K562 (cell line): ENCODE data around the gene KIAA0040. TPM values are rescaled to one million over a fixed set of nuclear protein-coding genes. Genes with fewer than 3 reads are reported as not detected.

Source experiments
- ATF7 ChIP-seq: fragments of 450-650 bp; IDR thresholded peaks from 2 replicates; pipeline ENCODE4 v1.7.1; 2014; ENCODE audit warnings: mild to moderate bottlenecking, moderate library complexity
- DDX20 ChIP-seq: fragments of 450-650 bp; IDR thresholded peaks from 2 replicates; pipeline ENCODE4 v1.6.1; 2016; ENCODE audit warnings: missing genetic modification characterization, low read depth, mild to moderate bottlenecking, missing compliant biosample characterization, moderate library complexity
- KDM1A ChIP-seq, 2 experiments: fragments of 450-650 bp; IDR thresholded peaks; 2 replicates each; pipeline ENCODE4 v1.6.1; 2016; ENCODE audit warnings: mild to moderate bottlenecking in 2 of 2
- MTF1 ChIP-seq: fragments of 250-450 bp; sonication (Bioruptor Pico); IDR thresholded peaks from 2 replicates; pipeline ENCODE4 v1.9.0; 2021; ENCODE audit warnings: moderate library complexity, mild to moderate bottlenecking, inconsistent platforms, borderline replicate concordance
- NRF1 ChIP-seq, 2 experiments: fragments of 450-650 bp; IDR thresholded peaks in 1 of 2; conservative IDR thresholded peaks in 1 of 2; 2 replicates each; pipeline ENCODE4 v1.6.1; 2014; ENCODE audit warnings: mild to moderate bottlenecking in 2 of 2
- PHF21A ChIP-seq: fragments of 450-650 bp; IDR thresholded peaks from 2 replicates; pipeline ENCODE4 v1.6.1; 2017; ENCODE audit warnings: low read depth, borderline replicate concordance
- ZNF134 ChIP-seq: fragments of 250-450 bp; sonication (Bioruptor Pico); conservative IDR thresholded peaks from 2 replicates; pipeline ENCODE4 v1.4.0; 2020
- ZNF274 ChIP-seq: IDR thresholded peaks from 2 replicates; pipeline ENCODE4 v1.6.1; 2011; ENCODE audit warnings: low read depth, mild to moderate bottlenecking, low read length, moderate library complexity, borderline replicate concordance
- ZNF830 ChIP-seq: fragments of 250-450 bp; sonication (Bioruptor Pico); IDR thresholded peaks from 2 replicates; pipeline ENCODE4 v1.5.0; 2021; ENCODE audit warnings: mild to moderate bottlenecking
- polyA plus RNA-seq, 8 experiments: library from polyadenylated mRNA; depleted of rRNA in 4 of 8; stranded (reverse) in 5 of 8; unstranded in 3 of 8; fragments of >200 nt; fragmentation: Nextera tagmentation in 2 of 8; fragmentation: Illumina TruSeq in 1 of 8; extraction: Ambion mirVana in 2 of 8; extraction: Trizol in 1 of 8; gene quantifications; 2 replicates each; pipeline versions ENCODE4 v1.2.1 to v1.2.3, GENCODE V29; 2011 to 2014; ENCODE audit warnings: inconsistent platforms in 1 of 8, missing spikeins in 1 of 8
- total RNA-seq, 7 experiments: library from RNA; depleted of rRNA in 6 of 7; stranded (reverse); fragments of >200 nt in 6 of 7; fragmentation: Illumina TruSeq in 2 of 7; extraction: Trizol in 2 of 7; gene quantifications; 2 replicates each; pipeline versions ENCODE4 v1.2.1 to v1.2.3, GENCODE V29; 2011 to 2021; ENCODE audit warnings: low replicate concordance in 1 of 7
- TF ChIP-seq, protein P1 (sequence below): sonication (generic); formaldehyde crosslinking; IDR thresholded peaks from 2 replicates; pipeline ENCODE4 v1.8.0; 2023; ENCODE audit warnings: mild to moderate bottlenecking, missing genetic modification reagents
- TF ChIP-seq, protein P2 (sequence below), 2 experiments: fragments of 450-650 bp in 1 of 2; sonication (generic) in 1 of 2; formaldehyde crosslinking in 1 of 2; IDR thresholded peaks; 2 replicates each; pipeline versions ENCODE4 v1.7.1 to v1.9.0; 2016 to 2022; ENCODE audit warnings: inconsistent platforms in 1 of 2, mild to moderate bottlenecking in 1 of 2, missing genetic modification reagents in 1 of 2
- TF ChIP-seq, protein P3 (sequence below): IDR thresholded peaks from 2 replicates; pipeline ENCODE4 v1.6.1; 2016; ENCODE audit warnings: missing genetic modification characterization, missing compliant biosample characterization
- TF ChIP-seq, protein P4 (sequence below): sonication (generic); formaldehyde crosslinking; IDR thresholded peaks from 2 replicates; pipeline ENCODE4 v1.8.0; 2022; ENCODE audit warnings: missing genetic modification reagents, mild to moderate bottlenecking, borderline replicate concordance

The KIAA0040 gene
- total and polyA plus RNA-seq, 9 of the 15 experiments (the other 6 are each of a cell fraction or from before 2014, with no cell fraction given) = 3.4 to 13.6 (median 7.1) TPM

DNA sequence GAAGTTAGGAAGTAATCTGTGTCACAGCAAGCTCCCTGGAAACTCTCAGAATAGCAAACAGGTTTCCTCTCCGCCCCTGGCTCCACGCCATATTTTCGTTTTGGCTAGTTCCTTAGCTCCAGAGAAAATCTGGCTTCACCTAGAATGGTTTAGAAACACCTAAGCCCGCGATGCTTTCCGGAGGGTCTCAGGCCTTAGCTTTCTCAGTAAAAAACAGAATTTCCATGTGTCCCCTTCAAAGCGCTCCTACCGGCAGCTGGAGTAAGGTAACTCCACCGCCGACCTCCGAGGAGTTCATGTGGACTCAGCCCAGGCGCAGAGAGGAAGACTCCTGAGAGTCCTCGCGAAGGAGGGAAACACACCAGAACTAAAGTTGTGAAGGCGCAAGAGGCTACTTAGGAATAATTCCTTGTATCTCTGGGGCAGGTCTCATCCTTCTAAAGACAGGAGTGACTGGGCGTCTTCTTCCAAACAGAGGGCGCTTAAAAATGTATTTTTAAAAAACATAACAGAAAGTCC, 406 bp downstream of the KIAA0040 start (continued):
- TF ChIP-seq, protein P1, sequence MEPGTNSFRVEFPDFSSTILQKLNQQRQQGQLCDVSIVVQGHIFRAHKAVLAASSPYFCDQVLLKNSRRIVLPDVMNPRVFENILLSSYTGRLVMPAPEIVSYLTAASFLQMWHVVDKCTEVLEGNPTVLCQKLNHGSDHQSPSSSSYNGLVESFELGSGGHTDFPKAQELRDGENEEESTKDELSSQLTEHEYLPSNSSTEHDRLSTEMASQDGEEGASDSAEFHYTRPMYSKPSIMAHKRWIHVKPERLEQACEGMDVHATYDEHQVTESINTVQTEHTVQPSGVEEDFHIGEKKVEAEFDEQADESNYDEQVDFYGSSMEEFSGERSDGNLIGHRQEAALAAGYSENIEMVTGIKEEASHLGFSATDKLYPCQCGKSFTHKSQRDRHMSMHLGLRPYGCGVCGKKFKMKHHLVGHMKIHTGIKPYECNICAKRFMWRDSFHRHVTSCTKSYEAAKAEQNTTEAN (CRISPR knock-in tag) = no peak
- TF ChIP-seq PHF21A (peak; percentile 17; the same call in 1 of the 2 replicates), ZNF830 (CRISPR knock-in tag) (no peak), DDX20 (no peak), KDM1A (IDR thresholded peaks at IDR 0.05) (no peak), ZNF274 (no peak), ZNF134 (CRISPR knock-in tag) (no peak), MTF1 (CRISPR knock-in tag) (no peak), ATF7 (0 out of 2 replicates have a peak, but pooled peaks have one; percentile 14), NRF1 (conservative IDR thresholded peaks at IDR 0.05 in 1 of 2, IDR thresholded peaks at IDR 0.05 in 1 of 2) (0 out of 4 replicates have a peak, but pooled peaks of 1 of the 2 experiments have one; percentile 9)
- TF ChIP-seq, protein P2, sequence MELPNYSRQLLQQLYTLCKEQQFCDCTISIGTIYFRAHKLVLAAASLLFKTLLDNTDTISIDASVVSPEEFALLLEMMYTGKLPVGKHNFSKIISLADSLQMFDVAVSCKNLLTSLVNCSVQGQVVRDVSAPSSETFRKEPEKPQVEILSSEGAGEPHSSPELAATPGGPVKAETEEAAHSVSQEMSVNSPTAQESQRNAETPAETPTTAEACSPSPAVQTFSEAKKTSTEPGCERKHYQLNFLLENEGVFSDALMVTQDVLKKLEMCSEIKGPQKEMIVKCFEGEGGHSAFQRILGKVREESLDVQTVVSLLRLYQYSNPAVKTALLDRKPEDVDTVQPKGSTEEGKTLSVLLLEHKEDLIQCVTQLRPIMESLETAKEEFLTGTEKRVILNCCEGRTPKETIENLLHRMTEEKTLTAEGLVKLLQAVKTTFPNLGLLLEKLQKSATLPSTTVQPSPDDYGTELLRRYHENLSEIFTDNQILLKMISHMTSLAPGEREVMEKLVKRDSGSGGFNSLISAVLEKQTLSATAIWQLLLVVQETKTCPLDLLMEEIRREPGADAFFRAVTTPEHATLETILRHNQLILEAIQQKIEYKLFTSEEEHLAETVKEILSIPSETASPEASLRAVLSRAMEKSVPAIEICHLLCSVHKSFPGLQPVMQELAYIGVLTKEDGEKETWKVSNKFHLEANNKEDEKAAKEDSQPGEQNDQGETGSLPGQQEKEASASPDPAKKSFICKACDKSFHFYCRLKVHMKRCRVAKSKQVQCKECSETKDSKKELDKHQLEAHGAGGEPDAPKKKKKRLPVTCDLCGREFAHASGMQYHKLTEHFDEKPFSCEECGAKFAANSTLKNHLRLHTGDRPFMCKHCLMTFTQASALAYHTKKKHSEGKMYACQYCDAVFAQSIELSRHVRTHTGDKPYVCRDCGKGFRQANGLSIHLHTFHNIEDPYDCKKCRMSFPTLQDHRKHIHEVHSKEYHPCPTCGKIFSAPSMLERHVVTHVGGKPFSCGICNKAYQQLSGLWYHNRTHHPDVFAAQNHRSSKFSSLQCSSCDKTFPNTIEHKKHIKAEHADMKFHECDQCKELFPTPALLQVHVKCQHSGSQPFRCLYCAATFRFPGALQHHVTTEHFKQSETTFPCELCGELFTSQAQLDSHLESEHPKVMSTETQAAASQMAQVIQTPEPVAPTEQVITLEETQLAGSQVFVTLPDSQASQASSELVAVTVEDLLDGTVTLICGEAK (IDR thresholded peaks at IDR 0.05) = 0 out of 2 replicates have a peak, but pooled peaks have one; percentile 31
- TF ChIP-seq, protein P2 (CRISPR knock-in tag; IDR thresholded peaks at IDR 0.05) = no peak
- TF ChIP-seq, protein P3, sequence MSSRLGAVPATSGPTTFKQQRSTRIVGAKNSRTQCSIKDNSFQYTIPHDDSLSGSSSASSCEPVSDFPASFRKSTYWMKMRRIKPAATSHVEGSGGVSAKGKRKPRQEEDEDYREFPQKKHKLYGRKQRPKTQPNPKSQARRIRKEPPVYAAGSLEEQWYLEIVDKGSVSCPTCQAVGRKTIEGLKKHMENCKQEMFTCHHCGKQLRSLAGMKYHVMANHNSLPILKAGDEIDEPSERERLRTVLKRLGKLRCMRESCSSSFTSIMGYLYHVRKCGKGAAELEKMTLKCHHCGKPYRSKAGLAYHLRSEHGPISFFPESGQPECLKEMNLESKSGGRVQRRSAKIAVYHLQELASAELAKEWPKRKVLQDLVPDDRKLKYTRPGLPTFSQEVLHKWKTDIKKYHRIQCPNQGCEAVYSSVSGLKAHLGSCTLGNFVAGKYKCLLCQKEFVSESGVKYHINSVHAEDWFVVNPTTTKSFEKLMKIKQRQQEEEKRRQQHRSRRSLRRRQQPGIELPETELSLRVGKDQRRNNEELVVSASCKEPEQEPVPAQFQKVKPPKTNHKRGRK = no peak
- TF ChIP-seq, protein P4, sequence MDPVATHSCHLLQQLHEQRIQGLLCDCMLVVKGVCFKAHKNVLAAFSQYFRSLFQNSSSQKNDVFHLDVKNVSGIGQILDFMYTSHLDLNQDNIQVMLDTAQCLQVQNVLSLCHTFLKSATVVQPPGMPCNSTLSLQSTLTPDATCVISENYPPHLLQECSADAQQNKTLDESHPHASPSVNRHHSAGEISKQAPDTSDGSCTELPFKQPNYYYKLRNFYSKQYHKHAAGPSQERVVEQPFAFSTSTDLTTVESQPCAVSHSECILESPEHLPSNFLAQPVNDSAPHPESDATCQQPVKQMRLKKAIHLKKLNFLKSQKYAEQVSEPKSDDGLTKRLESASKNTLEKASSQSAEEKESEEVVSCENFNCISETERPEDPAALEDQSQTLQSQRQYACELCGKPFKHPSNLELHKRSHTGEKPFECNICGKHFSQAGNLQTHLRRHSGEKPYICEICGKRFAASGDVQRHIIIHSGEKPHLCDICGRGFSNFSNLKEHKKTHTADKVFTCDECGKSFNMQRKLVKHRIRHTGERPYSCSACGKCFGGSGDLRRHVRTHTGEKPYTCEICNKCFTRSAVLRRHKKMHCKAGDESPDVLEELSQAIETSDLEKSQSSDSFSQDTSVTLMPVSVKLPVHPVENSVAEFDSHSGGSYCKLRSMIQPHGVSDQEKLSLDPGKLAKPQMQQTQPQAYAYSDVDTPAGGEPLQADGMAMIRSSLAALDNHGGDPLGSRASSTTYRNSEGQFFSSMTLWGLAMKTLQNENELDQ (CRISPR knock-in tag) = no peak
